HG02763 (cell line): ENCODE data around the gene MSH2.
"Not testable (repeated sequence)": the region's sequence is repeated elsewhere in the genome, so short reads cannot be mapped to it uniquely, and the experiment has no call there.

Source experiments
- ATAC-seq: cut with Tn5 transposase; IDR thresholded peaks from one replicate; pipeline ENCODE4 v1.9.1; 2021; ENCODE audit warnings: mild to moderate bottlenecking, moderate library complexity; ENCODE audit not compliant: unreplicated experiment

Gene MSH2

GRCh38 chr2:47406649-47407330 lies 3.8 kb downstream of the MSH2 start:
- ATAC-seq = not testable (repeated sequence)

GRCh38 chr2:47407976-47408375 lies 5.0 kb downstream of the MSH2 start:
- ATAC-seq = not testable (repeated sequence)

- ATAC-seq = no peak
Observed at GRCh38 chr2:47414682-47415458, 11.9 kb downstream of the MSH2 start.

GRCh38 chr2:47420214-47420613 lies 17.3 kb downstream of the MSH2 start:
- no peak for ATAC-seq

GRCh38 chr2:47420683-47421082 lies 17.7 kb downstream of the MSH2 start:
- not testable (repeated sequence) for ATAC-seq

GRCh38 chr2:47422016-47422415 lies 19.1 kb downstream of the MSH2 start:
- no peak for ATAC-seq

GRCh38 chr2:47422560-47422959 lies 19.6 kb downstream of the MSH2 start:
- ATAC-seq = no peak

- no peak for ATAC-seq
Observed at GRCh38 chr2:47426786-47427185, 23.8 kb downstream of the MSH2 start.

GRCh38 chr2:47429795-47430194 lies 26.8 kb downstream of the MSH2 start:
- no peak for ATAC-seq

- ATAC-seq = not testable (repeated sequence)
Observed at GRCh38 chr2:47433006-47433405, 30.1 kb downstream of the MSH2 start.

GRCh38 chr2:47433445-47433844 lies 30.5 kb downstream of the MSH2 start:
- not testable (repeated sequence) for ATAC-seq

GRCh38 chr2:47437287-47437686 lies 34.3 kb downstream of the MSH2 start:
- ATAC-seq = no peak

- ATAC-seq = no peak
Observed at GRCh38 chr2:47438106-47438505, 35.1 kb downstream of the MSH2 start.

GRCh38 chr2:47438783-47439182 lies 35.8 kb downstream of the MSH2 start:
- ATAC-seq = no peak

GRCh38 chr2:47451790-47452189 lies 48.8 kb downstream of the MSH2 start:
- ATAC-seq = no peak

GRCh38 chr2:47452761-47453160 lies 49.8 kb downstream of the MSH2 start:
- ATAC-seq = no peak

- not testable (repeated sequence) for ATAC-seq
Observed at GRCh38 chr2:47454818-47455217, 51.9 kb downstream of the MSH2 start.

- no peak for ATAC-seq
Observed at GRCh38 chr2:47455411-47455810, 52.5 kb downstream of the MSH2 start.

GRCh38 chr2:47456851-47457250 lies 53.9 kb downstream of the MSH2 start:
- no peak for ATAC-seq

GRCh38 chr2:47457268-47457667 lies 54.3 kb downstream of the MSH2 start:
- no peak for ATAC-seq

- no peak for ATAC-seq
Observed at GRCh38 chr2:47459021-47459420, 56.1 kb downstream of the MSH2 start.

- no peak for ATAC-seq
Observed at GRCh38 chr2:47460766-47461165, 57.8 kb downstream of the MSH2 start.
